Central memory CD8-positive, alpha-beta T cell (primary cell): ENCODE measurements around the gene ANOS1.

Experiments
- ATAC-seq: fragments of 150-1000 bp; cut with Tn5 transposase; replicated peaks from 2 replicates; pipeline ENCODE4 v1.10.0; 2022; ENCODE audit warnings: mild to moderate bottlenecking, moderate FRiP score, moderate number of reproducible peaks; ENCODE audit not compliant: poor library complexity, severe bottlenecking; ENCODE audit errors: extremely low read depth
- DNase-seq, 2 donors: peaks; one replicate each; pipeline ENCODE4 v3.0.0; 2021; ENCODE audit warnings: low spot score in 2 of 2
- H3K27ac Mint-ChIP-seq: one replicate; pipeline ENCODE4 v1.8.0; 2022; ENCODE audit warnings: low read depth, mild to moderate bottlenecking, moderate library complexity, mixed read lengths
- H3K27me3 Mint-ChIP-seq: one replicate; pipeline ENCODE4 v1.8.0; 2022; ENCODE audit warnings: mixed read lengths
- H3K36me3 Mint-ChIP-seq: one replicate; pipeline ENCODE4 v1.8.0; 2022; ENCODE audit warnings: mild to moderate bottlenecking, moderate library complexity, mixed read lengths; ENCODE audit not compliant: insufficient read depth
- H3K4me1 Mint-ChIP-seq: one replicate; pipeline ENCODE4 v1.8.0; 2022; ENCODE audit warnings: mixed read lengths
- H3K4me3 Mint-ChIP-seq: one replicate; pipeline ENCODE4 v1.8.0; 2022; ENCODE audit warnings: mild to moderate bottlenecking, moderate library complexity, mixed read lengths
- H3K9me3 Mint-ChIP-seq: one replicate; pipeline ENCODE4 v1.8.0; 2022; ENCODE audit warnings: mixed read lengths

The ANOS1 gene

DNA sequence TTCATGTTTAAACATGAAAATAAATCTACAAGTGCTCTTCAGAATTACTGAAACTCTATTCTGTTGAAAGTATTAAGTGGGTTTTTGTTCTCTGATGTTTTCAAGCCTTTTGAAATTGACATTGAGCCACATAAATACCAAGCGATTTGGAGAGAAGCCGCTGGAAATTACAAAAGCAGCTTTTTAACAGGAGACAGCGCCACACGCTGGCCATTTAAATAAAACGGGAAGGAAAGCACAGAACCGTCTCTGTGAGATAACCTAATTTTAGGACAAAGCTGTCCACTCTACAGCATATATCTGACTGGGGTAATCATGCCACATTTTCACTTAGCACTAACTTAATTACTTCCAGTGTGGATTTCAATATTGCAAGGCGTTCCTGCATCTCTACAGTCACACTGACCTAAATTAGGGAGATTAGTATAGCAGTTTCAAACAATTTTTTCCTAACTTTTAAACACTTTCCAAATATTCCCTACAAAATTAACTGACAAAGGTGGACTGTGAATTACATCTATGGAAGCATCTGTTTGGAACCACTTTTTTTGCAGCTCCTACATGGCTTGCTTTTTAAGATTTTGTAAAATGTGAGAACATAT lies 6.8 kb upstream of the ANOS1 start:
- Mint-ChIP-seq H3K4me3 (no peak overlapping the region), H3K36me3 (no peaks in the 10 kb centered on the region), H3K4me1 (no peaks in the 10 kb centered on the region), H3K27me3 (peaks cover under 1% of the 10 kb centered on the region), H3K27ac (no peak overlapping the region), H3K9me3 (no peaks in the 10 kb centered on the region)
- ATAC-seq = no peak
- no peak for DNase-seq

- ATAC-seq (no peak), DNase-seq (no peak)
- H3K4me1 Mint-ChIP-seq = no peaks in the 10 kb centered on the region
- peaks cover 8% of the 10 kb centered on the region for H3K27me3 Mint-ChIP-seq
- H3K27ac Mint-ChIP-seq = no peak overlapping the region
- H3K4me3 Mint-ChIP-seq = no peak overlapping the region
- H3K9me3 Mint-ChIP-seq = no peaks in the 10 kb centered on the region
- H3K36me3 Mint-ChIP-seq = no peaks in the 10 kb centered on the region
Measured at GRCh38 chrX:8737883-8738282, 5.9 kb upstream of the ANOS1 start.

- Mint-ChIP-seq H3K9me3 (no peaks in the 10 kb centered on the region), H3K27ac (no peak overlapping the region), H3K36me3 (no peaks in the 10 kb centered on the region), H3K4me1 (no peaks in the 10 kb centered on the region), H3K4me3 (no peak overlapping the region), H3K27me3 (peaks cover 23% of the 10 kb centered on the region)
- DNase-seq (no peak), ATAC-seq (no peak)
Measured at GRCh38 chrX:8730812-8731558, 952 bp downstream of the ANOS1 start.

DNA sequence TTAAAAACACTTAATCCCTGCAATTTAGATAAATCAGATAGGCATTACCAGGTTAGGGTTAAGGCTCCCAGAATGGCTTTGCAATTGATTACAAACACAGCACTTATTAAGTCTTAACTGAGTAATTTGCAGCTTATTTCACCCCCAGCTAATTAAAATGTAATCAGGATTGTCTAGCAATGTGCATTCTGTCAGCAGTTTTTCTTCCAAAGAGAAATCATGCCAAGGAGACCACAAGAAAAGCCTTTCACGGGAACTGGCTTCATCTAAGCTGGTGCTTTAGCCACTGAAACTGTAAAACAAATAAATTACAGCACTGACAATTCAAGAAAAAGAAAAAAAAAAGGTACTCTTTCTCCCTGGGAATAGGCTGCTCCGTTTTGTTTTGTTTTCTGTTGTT lies 2.1 kb downstream of the ANOS1 start:
- no peak overlapping the region for H3K4me3 Mint-ChIP-seq
- DNase-seq (no peak), ATAC-seq (no peak)
- H3K9me3 Mint-ChIP-seq = no peaks in the 10 kb centered on the region
- H3K36me3 Mint-ChIP-seq = no peaks in the 10 kb centered on the region
- H3K27ac Mint-ChIP-seq = no peak overlapping the region
- no peaks in the 10 kb centered on the region for H3K4me1 Mint-ChIP-seq
- H3K27me3 Mint-ChIP-seq = peaks cover 23% of the 10 kb centered on the region

DNA sequence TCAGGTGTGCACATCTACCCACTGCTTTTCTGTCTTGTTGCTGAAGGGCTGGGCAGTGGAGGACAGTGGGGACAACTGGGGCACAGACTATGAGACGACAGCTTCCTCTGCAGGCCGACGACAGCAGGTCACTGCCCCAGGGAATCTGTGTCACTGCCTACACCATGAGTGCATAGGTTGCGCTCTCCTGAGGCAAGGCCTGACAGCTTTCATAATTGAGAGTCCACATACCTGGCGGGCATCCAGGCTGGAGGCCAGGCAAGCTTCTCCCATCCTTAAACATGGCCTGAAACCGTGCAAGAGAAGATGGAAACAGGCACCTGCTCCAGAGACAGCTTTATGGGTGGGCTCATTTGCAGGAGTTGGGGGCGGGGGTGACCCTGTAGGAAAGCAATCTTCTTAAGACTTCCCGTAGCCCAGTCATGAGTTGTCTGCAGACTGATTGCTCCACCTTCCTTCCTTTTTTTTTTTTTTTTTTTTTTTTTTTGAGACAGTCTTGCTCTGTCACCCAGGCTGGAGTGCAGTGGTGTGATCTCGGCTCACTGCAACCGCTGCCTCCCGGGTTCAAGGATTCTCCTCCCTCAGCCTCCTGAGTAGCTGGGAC lies 2.9 kb downstream of the ANOS1 start:
- no peaks in the 10 kb centered on the region for H3K9me3 Mint-ChIP-seq
- no peak for ATAC-seq
- H3K36me3 Mint-ChIP-seq = no peaks in the 10 kb centered on the region
- DNase-seq = no peak
- H3K27ac Mint-ChIP-seq = no peak overlapping the region
- H3K27me3 Mint-ChIP-seq = peaks cover 23% of the 10 kb centered on the region
- no peak overlapping the region for H3K4me3 Mint-ChIP-seq
- no peaks in the 10 kb centered on the region for H3K4me1 Mint-ChIP-seq

DNA sequence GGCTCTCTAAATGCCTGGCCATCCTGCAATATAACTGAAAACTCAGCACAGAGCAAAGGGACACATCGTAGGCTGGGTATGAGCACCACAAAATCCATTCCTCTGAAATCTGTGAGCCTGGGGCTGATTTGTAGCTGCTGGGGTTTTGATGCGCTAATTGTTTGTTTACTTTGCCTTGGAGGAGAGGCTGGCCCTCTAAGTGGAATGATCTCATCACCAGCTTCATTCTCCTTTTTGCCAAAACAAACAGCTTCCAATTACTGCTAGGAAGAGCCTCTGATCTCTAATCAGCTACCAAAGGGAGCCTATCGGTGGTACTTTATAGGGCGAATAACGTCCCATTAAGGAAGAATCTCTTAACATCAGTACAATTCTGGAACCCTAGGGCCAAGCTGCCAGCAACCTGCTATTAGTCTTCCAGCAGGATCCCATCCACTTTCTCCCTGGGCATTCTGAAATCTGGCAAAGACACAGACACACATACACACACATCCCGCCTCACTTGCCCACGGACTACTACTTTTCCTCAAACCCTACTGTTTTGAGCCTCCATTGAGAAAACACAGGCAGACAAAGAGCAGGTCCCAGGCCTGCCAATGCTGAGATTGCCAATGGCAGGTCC lies 5.8 kb downstream of the ANOS1 start:
- Mint-ChIP-seq H3K36me3 (no peaks in the 10 kb centered on the region), H3K9me3 (no peaks in the 10 kb centered on the region), H3K27ac (no peak overlapping the region), H3K27me3 (peaks cover 24% of the 10 kb centered on the region), H3K4me1 (no peaks in the 10 kb centered on the region), H3K4me3 (no peak overlapping the region)
- DNase-seq (no peak), ATAC-seq (no peak)

- no peaks in the 10 kb centered on the region for H3K36me3 Mint-ChIP-seq
- DNase-seq (no peak), ATAC-seq (no peak)
- peaks cover 14% of the 10 kb centered on the region for H3K27me3 Mint-ChIP-seq
- H3K4me1 Mint-ChIP-seq = no peaks in the 10 kb centered on the region
- no peak overlapping the region for H3K4me3 Mint-ChIP-seq
- H3K27ac Mint-ChIP-seq = no peak overlapping the region
- H3K9me3 Mint-ChIP-seq = no peaks in the 10 kb centered on the region
Measured at GRCh38 chrX:8724300-8724699, 7.6 kb downstream of the ANOS1 start.

DNA sequence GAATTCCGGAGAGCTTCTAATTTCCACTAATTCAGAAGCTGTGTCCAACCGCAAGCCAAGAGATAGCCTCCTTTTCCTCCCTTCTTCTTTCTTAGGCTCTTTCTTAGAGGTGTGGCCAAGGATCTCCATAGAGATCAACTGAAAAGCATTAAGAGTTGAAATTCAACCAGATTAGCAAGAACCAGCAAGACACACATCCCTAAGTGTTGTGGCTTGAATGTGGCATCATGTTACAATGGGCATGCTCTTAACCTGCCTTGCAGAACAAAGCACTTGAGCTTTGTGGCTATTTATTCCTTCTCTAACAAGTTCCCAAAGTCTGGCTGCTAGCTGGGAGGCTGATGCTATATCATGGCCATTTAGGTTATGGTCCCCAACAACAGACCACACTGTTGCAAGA lies 10.4 kb downstream of the ANOS1 start:
- no peak for DNase-seq
- no peak for ATAC-seq
- no peaks in the 10 kb centered on the region for H3K4me1 Mint-ChIP-seq
- H3K4me3 Mint-ChIP-seq = no peak overlapping the region
- no peaks in the 10 kb centered on the region for H3K36me3 Mint-ChIP-seq
- H3K27ac Mint-ChIP-seq = no peak overlapping the region
- H3K27me3 Mint-ChIP-seq = peaks cover 14% of the 10 kb centered on the region
- H3K9me3 Mint-ChIP-seq = no peaks in the 10 kb centered on the region

GRCh38 chrX:8720136-8720535 lies 11.8 kb downstream of the ANOS1 start:
- no peaks in the 10 kb centered on the region for H3K4me1 Mint-ChIP-seq
- H3K27me3 Mint-ChIP-seq = peaks cover 14% of the 10 kb centered on the region
- H3K9me3 Mint-ChIP-seq = no peaks in the 10 kb centered on the region
- H3K4me3 Mint-ChIP-seq = no peak overlapping the region
- no peak for ATAC-seq
- H3K27ac Mint-ChIP-seq = no peak overlapping the region
- no peak for DNase-seq
- H3K36me3 Mint-ChIP-seq = no peaks in the 10 kb centered on the region

DNA sequence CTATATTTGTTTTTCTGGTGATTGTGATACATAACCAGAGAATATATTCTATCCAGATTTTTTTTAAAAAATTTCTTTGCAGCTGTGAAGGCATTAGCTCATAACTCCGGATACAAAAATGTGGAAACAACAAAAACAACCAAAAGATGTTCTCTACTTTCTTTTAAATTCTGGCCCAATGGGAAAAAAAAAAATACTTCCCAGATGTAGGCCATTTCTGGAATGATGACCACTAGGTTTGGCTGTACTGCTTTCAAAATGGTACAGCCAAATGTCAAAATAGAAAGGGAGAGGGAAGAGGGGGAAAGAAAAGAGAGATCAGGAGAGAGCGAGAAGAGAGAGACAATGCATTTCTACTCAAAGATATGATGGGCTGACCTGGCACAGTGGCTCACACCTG lies 14.6 kb downstream of the ANOS1 start:
- ATAC-seq (no peak), DNase-seq (no peak)
- Mint-ChIP-seq H3K27me3 (no peaks in the 10 kb centered on the region), H3K27ac (no peak overlapping the region), H3K4me3 (no peak overlapping the region), H3K36me3 (no peaks in the 10 kb centered on the region), H3K4me1 (no peaks in the 10 kb centered on the region), H3K9me3 (no peaks in the 10 kb centered on the region)

DNA sequence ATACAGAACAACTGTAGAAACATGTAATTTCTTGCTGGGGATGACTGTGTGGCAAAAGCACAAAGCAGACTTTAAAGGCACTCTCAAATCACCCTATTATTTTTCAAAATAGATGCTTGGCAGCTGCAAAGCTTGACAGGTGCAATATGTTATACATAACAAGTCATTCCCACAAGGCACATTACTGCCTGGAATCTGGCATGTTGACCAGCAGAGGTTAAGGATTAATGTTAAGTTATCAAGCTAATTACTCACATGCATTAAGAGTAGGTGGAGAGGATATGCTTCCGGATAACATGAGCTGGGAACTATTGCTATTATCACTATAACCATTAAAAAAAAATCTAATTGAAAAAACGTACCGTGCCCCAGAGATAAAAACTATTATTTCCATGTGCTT lies 17.8 kb downstream of the ANOS1 start:
- H3K9me3 Mint-ChIP-seq = no peaks in the 10 kb centered on the region
- DNase-seq (no peak), ATAC-seq (no peak)
- H3K27me3 Mint-ChIP-seq = no peaks in the 10 kb centered on the region
- no peaks in the 10 kb centered on the region for H3K36me3 Mint-ChIP-seq
- no peak overlapping the region for H3K4me3 Mint-ChIP-seq
- no peak overlapping the region for H3K27ac Mint-ChIP-seq
- H3K4me1 Mint-ChIP-seq = no peaks in the 10 kb centered on the region

GRCh38 chrX:8711401-8711800 lies 20.5 kb downstream of the ANOS1 start:
- Mint-ChIP-seq H3K27ac (no peak overlapping the region), H3K4me3 (no peak overlapping the region), H3K9me3 (no peaks in the 10 kb centered on the region)

GRCh38 chrX:8704184-8704583 lies 27.8 kb downstream of the ANOS1 start:
- H3K4me3 Mint-ChIP-seq = no peak overlapping the region
- H3K27me3 Mint-ChIP-seq = peaks cover 9% of the 10 kb centered on the region
- DNase-seq = no peak
- H3K4me1 Mint-ChIP-seq = no peaks in the 10 kb centered on the region
- H3K27ac Mint-ChIP-seq = no peak overlapping the region
- no peaks in the 10 kb centered on the region for H3K36me3 Mint-ChIP-seq
- H3K9me3 Mint-ChIP-seq = no peaks in the 10 kb centered on the region
- no peak for ATAC-seq

More at GRCh38 chrX:8711401-8711800, 20.5 kb downstream of the ANOS1 start:
- H3K4me1 Mint-ChIP-seq = no peaks in the 10 kb centered on the region
- no peak for DNase-seq
- H3K36me3 Mint-ChIP-seq = no peaks in the 10 kb centered on the region
- no peak for ATAC-seq
- H3K27me3 Mint-ChIP-seq = no peaks in the 10 kb centered on the region
